Liver (tissue), 9 donors: ENCODE data around the gene USP2. TPM values are rescaled to one million over a fixed set of nuclear protein-coding genes. Genes with fewer than 3 reads are reported as not detected.

Source experiments
- DNase-seq: peaks from one replicate; pipeline ENCODE4 v3.0.0-alpha.2; 2017; ENCODE audit warnings: low spot score
- H3K27ac ChIP-seq, 2 donors: one replicate each; pipeline ENCODE4 v1.7.0; 2013; ENCODE audit warnings: inconsistent platforms in 2 of 2, low read length in 2 of 2, control low read depth in 1 of 2, low read depth in 1 of 2, mild to moderate bottlenecking in 1 of 2
- H3K27me3 ChIP-seq, 4 donors: one replicate each; pipeline versions ENCODE4 v1.6.1 to v1.7.0; 2013; ENCODE audit warnings: low read length in 3 of 4, inconsistent platforms in 1 of 4, mild to moderate bottlenecking in 1 of 4, moderate library complexity in 1 of 4; ENCODE audit not compliant: control insufficient read depth in 4 of 4, insufficient read depth in 4 of 4
- H3K36me3 ChIP-seq, 4 donors: one replicate each; pipeline versions ENCODE4 v1.6.1 to v1.7.0; 2013; ENCODE audit warnings: low read length in 3 of 4, mild to moderate bottlenecking in 3 of 4, low read depth in 1 of 4, moderate library complexity in 1 of 4; ENCODE audit not compliant: control insufficient read depth in 4 of 4, insufficient read depth in 3 of 4
- H3K4me1 ChIP-seq, 4 donors: one replicate each; pipeline versions ENCODE4 v1.6.1 to v1.7.0; 2013; ENCODE audit warnings: low read length in 3 of 4, mild to moderate bottlenecking in 3 of 4, moderate library complexity in 1 of 4; ENCODE audit not compliant: control insufficient read depth in 4 of 4, insufficient read depth in 4 of 4
- H3K4me3 ChIP-seq, 3 donors: one replicate each; pipeline versions ENCODE4 v1.6.1 to v1.7.0; 2013; ENCODE audit warnings: low read length in 3 of 3, control low read depth in 1 of 3, low read depth in 1 of 3, mild to moderate bottlenecking in 1 of 3
- H3K9ac ChIP-seq, 2 donors: one replicate each; pipeline ENCODE4 v1.7.0; 2013; ENCODE audit warnings: low read length in 2 of 2, mild to moderate bottlenecking in 2 of 2, moderate library complexity in 2 of 2, control low read depth in 1 of 2, low read depth in 1 of 2
- H3K9me3 ChIP-seq, 4 donors: one replicate each; pipeline versions ENCODE4 v1.6.1 to v1.7.0; 2013; ENCODE audit warnings: low read length in 3 of 4; ENCODE audit not compliant: control insufficient read depth in 4 of 4
- EGR1 ChIP-seq, 2 donors: IDR thresholded peaks; 2 replicates each; pipeline ENCODE4 v1.6.1; 2016 to 2018; ENCODE audit warnings: antibody characterized with exemption in 2 of 2, low read depth in 2 of 2
- FOXA1 ChIP-seq: IDR thresholded peaks from 2 replicates; pipeline ENCODE4 v1.6.1; 2016; ENCODE audit warnings: antibody characterized with exemption
- FOXA2 ChIP-seq: IDR thresholded peaks from 2 replicates; pipeline ENCODE4 v1.6.1; 2016; ENCODE audit warnings: antibody characterized with exemption
- GABPA ChIP-seq, 2 donors: IDR thresholded peaks in 1 of 2; conservative IDR thresholded peaks in 1 of 2; 2 replicates each; pipeline ENCODE4 v1.6.1; 2016; ENCODE audit warnings: antibody characterized with exemption in 2 of 2, mild to moderate bottlenecking in 1 of 2, moderate library complexity in 1 of 2
- HNF4A ChIP-seq, 2 donors: conservative IDR thresholded peaks; 2 replicates each; pipeline ENCODE4 v1.6.1; 2016; ENCODE audit warnings: antibody characterized with exemption in 2 of 2, mild to moderate bottlenecking in 2 of 2
- HNF4G ChIP-seq: IDR thresholded peaks from 2 replicates; pipeline ENCODE4 v1.6.1; 2016; ENCODE audit warnings: antibody characterized with exemption
- JUND ChIP-seq, 2 donors: IDR thresholded peaks; 2 replicates each; pipeline ENCODE4 v1.6.1; 2016; ENCODE audit warnings: antibody characterized with exemption in 2 of 2
- NR2F2 ChIP-seq: IDR thresholded peaks from 2 replicates; pipeline ENCODE4 v1.6.1; 2016; ENCODE audit warnings: antibody characterized with exemption
- RXRA ChIP-seq, 2 donors: IDR thresholded peaks; 2 replicates each; pipeline ENCODE4 v1.6.1; 2017 to 2018; ENCODE audit warnings: antibody characterized with exemption in 2 of 2, mild to moderate bottlenecking in 1 of 2
- SP1 ChIP-seq: IDR thresholded peaks from 2 replicates; pipeline ENCODE4 v1.6.1; 2018; ENCODE audit warnings: antibody characterized with exemption, mild to moderate bottlenecking
- TAF1 ChIP-seq: conservative IDR thresholded peaks from 2 replicates; pipeline ENCODE4 v1.6.1; 2016; ENCODE audit warnings: antibody characterized with exemption, mild to moderate bottlenecking
- YY1 ChIP-seq: IDR thresholded peaks from 2 replicates; pipeline ENCODE4 v1.6.1; 2016; ENCODE audit warnings: antibody characterized with exemption, mild to moderate bottlenecking
- WGBS: extraction: QIAGEN DNeasy Blood & Tissue Kit; methylation state at CpG from one replicate; pipeline ENCODE4 v1.1.7; 2013; 5-methylcytosine and 5-hydroxymethylcytosine counted together
- polyA plus RNA-seq, 2 donors: library from polyadenylated mRNA; stranded (reverse) in 1 of 2; unstranded in 1 of 2; fragments of 200-250 nt in 1 of 2; fragments of >200 nt in 1 of 2; fragmentation: Nextera tagmentation in 1 of 2; extraction: Ambion mirVana in 1 of 2; gene quantifications; one replicate each; pipeline versions ENCODE4 v1.2.1 to v1.2.3, GENCODE V29; 2013 to 2015
- total RNA-seq, 2 donors: library from RNA; depleted of rRNA; stranded (reverse); fragments of >200 nt; gene quantifications; one replicate each; pipeline ENCODE4 v1.2.3, GENCODE V29; 2014
- TF ChIP-seq, protein P1 (sequence below): fragments of 150-350 bp; IDR thresholded peaks from 2 replicates; pipeline ENCODE4 v1.5.1; 2017; ENCODE audit warnings: improper control_type of control experiment, low read depth, low read length; ENCODE audit not compliant: missing input control
- TF ChIP-seq, protein P2 (sequence below): IDR thresholded peaks from 2 replicates; pipeline ENCODE4 v1.6.1; 2016; ENCODE audit warnings: antibody characterized with exemption, mild to moderate bottlenecking
- TF ChIP-seq, protein P3 (sequence below): IDR thresholded peaks from 2 replicates; pipeline ENCODE4 v1.6.1; 2016; ENCODE audit warnings: antibody characterized with exemption
- donor health status: healthy.
- donor health status: healthy.
- donor health status: healthy.
- donor health status: healthy.
- donor health status: healthy.

USP2 gene
- total and polyA plus RNA-seq, 4 donors: 0.65 to 4.4 (median 2.1) TPM

DNA sequence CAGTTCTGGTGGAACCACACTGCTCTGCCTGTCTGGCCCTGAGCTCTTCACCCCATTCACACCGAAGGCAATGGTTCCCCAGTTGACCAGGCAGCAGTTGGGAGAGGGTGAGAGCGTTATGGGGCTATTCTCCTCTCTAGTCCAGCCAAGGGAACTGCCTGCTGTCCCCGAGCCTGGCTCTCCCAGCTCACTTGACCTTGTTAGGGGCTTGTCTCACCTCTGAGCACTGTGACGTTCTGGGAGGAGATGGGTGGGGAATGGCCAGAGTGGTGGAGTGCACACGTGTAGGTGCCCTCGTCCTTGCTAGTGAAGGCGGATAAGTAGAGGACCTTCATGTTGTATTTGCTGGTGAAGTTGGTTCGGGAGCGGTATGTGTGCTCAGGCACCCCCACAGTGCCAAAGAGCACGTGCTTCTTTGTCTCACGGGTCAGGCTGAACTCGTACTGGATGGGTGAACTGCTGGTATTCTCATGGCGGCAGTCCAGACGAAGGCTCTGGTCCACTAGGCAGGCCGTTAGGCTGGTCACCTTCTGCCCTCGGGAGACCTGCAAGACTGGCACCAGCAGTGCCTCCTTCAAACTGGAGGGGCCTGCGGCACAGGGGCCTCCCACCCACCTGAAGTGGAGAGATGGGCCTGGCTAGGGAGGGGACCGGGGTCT, 38.5 kb upstream of the USP2 start:
- Histone ChIP-seq H3K27me3 (peaks cover 0 to 6% (median 1%) of the 10 kb centered on the region in 4 donors), H3K4me3 (no peak overlapping the region), H3K9ac (no peak overlapping the region), H3K36me3 (no peaks in the 10 kb centered on the region), H3K4me1 (peaks cover 0 to 4% (median under 1%) of the 10 kb centered on the region in 4 donors), H3K9me3 (no peaks in the 10 kb centered on the region), H3K27ac (no peak overlapping the region)
- DNase-seq: no peak
- no peak for TF ChIP-seq HNF4A (conservative IDR thresholded peaks at IDR 0.05)
- no peak for TF ChIP-seq NR2F2
- TF ChIP-seq, protein P1, sequence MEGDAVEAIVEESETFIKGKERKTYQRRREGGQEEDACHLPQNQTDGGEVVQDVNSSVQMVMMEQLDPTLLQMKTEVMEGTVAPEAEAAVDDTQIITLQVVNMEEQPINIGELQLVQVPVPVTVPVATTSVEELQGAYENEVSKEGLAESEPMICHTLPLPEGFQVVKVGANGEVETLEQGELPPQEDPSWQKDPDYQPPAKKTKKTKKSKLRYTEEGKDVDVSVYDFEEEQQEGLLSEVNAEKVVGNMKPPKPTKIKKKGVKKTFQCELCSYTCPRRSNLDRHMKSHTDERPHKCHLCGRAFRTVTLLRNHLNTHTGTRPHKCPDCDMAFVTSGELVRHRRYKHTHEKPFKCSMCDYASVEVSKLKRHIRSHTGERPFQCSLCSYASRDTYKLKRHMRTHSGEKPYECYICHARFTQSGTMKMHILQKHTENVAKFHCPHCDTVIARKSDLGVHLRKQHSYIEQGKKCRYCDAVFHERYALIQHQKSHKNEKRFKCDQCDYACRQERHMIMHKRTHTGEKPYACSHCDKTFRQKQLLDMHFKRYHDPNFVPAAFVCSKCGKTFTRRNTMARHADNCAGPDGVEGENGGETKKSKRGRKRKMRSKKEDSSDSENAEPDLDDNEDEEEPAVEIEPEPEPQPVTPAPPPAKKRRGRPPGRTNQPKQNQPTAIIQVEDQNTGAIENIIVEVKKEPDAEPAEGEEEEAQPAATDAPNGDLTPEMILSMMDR: no peak
- TF ChIP-seq TAF1: no peak
- no peak for TF ChIP-seq EGR1 (IDR thresholded peaks at IDR 0.05; ENCODE audit: low read depth in 2 of 2)
- TF ChIP-seq, protein P2, sequence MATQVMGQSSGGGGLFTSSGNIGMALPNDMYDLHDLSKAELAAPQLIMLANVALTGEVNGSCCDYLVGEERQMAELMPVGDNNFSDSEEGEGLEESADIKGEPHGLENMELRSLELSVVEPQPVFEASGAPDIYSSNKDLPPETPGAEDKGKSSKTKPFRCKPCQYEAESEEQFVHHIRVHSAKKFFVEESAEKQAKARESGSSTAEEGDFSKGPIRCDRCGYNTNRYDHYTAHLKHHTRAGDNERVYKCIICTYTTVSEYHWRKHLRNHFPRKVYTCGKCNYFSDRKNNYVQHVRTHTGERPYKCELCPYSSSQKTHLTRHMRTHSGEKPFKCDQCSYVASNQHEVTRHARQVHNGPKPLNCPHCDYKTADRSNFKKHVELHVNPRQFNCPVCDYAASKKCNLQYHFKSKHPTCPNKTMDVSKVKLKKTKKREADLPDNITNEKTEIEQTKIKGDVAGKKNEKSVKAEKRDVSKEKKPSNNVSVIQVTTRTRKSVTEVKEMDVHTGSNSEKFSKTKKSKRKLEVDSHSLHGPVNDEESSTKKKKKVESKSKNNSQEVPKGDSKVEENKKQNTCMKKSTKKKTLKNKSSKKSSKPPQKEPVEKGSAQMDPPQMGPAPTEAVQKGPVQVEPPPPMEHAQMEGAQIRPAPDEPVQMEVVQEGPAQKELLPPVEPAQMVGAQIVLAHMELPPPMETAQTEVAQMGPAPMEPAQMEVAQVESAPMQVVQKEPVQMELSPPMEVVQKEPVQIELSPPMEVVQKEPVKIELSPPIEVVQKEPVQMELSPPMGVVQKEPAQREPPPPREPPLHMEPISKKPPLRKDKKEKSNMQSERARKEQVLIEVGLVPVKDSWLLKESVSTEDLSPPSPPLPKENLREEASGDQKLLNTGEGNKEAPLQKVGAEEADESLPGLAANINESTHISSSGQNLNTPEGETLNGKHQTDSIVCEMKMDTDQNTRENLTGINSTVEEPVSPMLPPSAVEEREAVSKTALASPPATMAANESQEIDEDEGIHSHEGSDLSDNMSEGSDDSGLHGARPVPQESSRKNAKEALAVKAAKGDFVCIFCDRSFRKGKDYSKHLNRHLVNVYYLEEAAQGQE: no peak
- TF ChIP-seq SP1: no peak
- no peak for TF ChIP-seq JUND (IDR thresholded peaks at IDR 0.05)
- TF ChIP-seq FOXA2: no peak
- no peak for TF ChIP-seq FOXA1
- TF ChIP-seq HNF4G: no peak
- TF ChIP-seq YY1: no peak
- TF ChIP-seq RXRA (IDR thresholded peaks at IDR 0.05): no peak
- WGBS: 86% methylated on average over 18 of the region's 18 CpGs

DNA sequence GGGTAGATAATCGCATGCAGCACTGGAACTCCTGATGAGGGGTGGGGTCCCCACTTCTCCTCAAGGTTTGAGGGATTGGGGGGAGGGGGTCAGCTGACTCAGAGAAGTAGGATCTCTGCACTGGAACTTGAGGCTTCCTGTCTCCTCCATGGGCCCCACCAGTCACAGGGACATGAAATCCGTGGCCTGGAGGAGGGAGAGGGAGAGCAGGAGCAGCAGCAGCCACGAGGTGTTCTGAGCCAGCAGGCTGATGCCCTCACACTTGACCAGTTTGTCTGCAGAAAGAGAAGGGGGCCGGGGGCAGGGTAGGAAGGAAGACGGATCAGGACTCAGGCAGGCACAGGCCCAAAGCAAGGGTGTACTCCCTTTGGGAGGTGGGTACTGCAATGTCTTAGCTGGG, 37.8 kb upstream of the USP2 start:
- 86% methylated on average over 5 of the region's 5 CpGs for WGBS
- peaks cover 0 to 4% (median under 1%) of the 10 kb centered on the region in 4 donors for H3K4me1 ChIP-seq
- DNase-seq: no peak
- no peak overlapping the region for H3K4me3 ChIP-seq
- no peak overlapping the region for H3K9ac ChIP-seq
- TF ChIP-seq GABPA (IDR thresholded peaks at IDR 0.05 in 1 of 2, conservative IDR thresholded peaks at IDR 0.05 in 1 of 2): no peak
- no peak for TF ChIP-seq RXRA (IDR thresholded peaks at IDR 0.05)
- TF ChIP-seq HNF4G: no peak
- TF ChIP-seq JUND (IDR thresholded peaks at IDR 0.05): no peak
- TF ChIP-seq, protein P2: no peak
- TF ChIP-seq FOXA2: no peak
- TF ChIP-seq EGR1 (IDR thresholded peaks at IDR 0.05; ENCODE audit: low read depth in 2 of 2): no peak
- no peak for TF ChIP-seq YY1
- TF ChIP-seq, protein P3, sequence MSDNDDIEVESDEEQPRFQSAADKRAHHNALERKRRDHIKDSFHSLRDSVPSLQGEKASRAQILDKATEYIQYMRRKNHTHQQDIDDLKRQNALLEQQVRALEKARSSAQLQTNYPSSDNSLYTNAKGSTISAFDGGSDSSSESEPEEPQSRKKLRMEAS: no peak
- no peak for TF ChIP-seq TAF1
- no peaks in the 10 kb centered on the region for H3K9me3 ChIP-seq
- H3K27ac ChIP-seq: no peak overlapping the region
- H3K27me3 ChIP-seq: peaks cover 0 to 6% (median 0%) of the 10 kb centered on the region in 4 donors
- no peaks in the 10 kb centered on the region for H3K36me3 ChIP-seq
